H7 (cell line): ENCODE measurements around the gene TMCO2. TPM values are rescaled to one million over a fixed set of nuclear protein-coding genes. Genes with fewer than 3 reads are reported as not detected.

Source experiments
- total RNA-seq: library from RNA; depleted of rRNA; stranded (reverse); fragments of >200 nt; shearing (Covaris generic); gene quantifications from 2 replicates; pipeline ENCODE4 v1.2.3, GENCODE V29; 2014; rRNA removed

The TMCO2 gene
- total RNA-seq, 1 experiment from 2014 or later: 0.28 TPM

Other genes starting within 250 kb of the TMCO2 start
- 386 and 432 TPM in 2 replicates for gene CAP1, start 207.2 kb upstream of the TMCO2 start, total RNA-seq
- 108 and 121 TPM in 2 replicates for gene PPT1, start 150.7 kb upstream of the TMCO2 start, total RNA-seq
- gene RLF, start 86.5 kb upstream of the TMCO2 start, total RNA-seq: 19.6 and 36.7 TPM in 2 replicates
- gene ZMPSTE24, start 10.3 kb downstream of the TMCO2 start, total RNA-seq: 31.3 and 37.9 TPM in 2 replicates
- 17.6 and 23.8 TPM in 2 replicates for gene COL9A2, start 69.3 kb downstream of the TMCO2 start, total RNA-seq
- gene SMAP2, start 125.8 kb downstream of the TMCO2 start, total RNA-seq: 9.5 and 12.4 TPM in 2 replicates
- 4.0 and 7.2 TPM in 2 replicates for gene ZFP69B, start 202.5 kb downstream of the TMCO2 start, total RNA-seq
- 4.8 and 9.2 TPM in 2 replicates for gene ZFP69, start 229.4 kb downstream of the TMCO2 start, total RNA-seq